Cardiac atrium fibroblast (primary cell): ENCODE results near the gene CD37. TPM values are rescaled to one million over a fixed set of nuclear protein-coding genes. Genes with fewer than 3 reads are reported as not detected.

Experiments used
- total RNA-seq: library from RNA; depleted of rRNA; stranded (reverse); fragments of >200 nt; gene quantifications from 2 replicates; pipeline ENCODE4 v1.2.3, GENCODE V29; 2015

Gene CD37, protein sequence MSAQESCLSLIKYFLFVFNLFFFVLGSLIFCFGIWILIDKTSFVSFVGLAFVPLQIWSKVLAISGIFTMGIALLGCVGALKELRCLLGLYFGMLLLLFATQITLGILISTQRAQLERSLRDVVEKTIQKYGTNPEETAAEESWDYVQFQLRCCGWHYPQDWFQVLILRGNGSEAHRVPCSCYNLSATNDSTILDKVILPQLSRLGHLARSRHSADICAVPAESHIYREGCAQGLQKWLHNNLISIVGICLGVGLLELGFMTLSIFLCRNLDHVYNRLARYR
- total RNA-seq: not detected in 2 replicates

DNA sequence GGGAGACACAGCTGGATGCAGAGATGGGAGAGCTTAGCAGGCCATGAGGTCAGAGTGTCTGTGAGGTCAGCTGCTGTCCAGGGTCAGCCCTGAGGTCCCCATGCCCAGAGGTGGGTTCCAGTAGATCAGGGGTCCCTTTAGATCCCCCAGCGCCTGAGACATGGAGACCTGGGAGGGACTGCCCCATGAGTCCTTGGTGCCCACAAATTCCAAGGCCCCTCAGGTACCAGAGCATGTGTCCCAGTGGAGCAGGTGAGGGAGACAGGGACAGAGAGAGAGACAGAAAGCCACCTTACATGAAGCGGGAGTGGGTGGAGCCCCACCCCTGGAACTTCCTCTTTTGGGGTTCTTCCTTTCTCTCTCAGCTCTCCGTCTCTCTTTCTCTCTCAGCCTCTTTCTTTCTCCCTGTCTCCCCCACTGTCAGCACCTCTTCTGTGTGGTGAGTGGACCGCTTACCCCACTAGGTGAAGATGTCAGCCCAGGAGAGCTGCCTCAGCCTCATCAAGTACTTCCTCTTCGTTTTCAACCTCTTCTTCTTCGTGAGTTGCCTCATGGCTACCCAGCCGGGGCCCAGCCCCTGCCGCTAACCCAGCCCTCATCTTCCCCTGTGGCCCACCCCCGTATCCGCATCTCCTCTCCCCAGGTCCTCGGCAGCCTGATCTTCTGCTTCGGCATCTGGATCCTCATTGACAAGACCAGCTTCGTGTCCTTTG lies at the start of gene CD37:
Gene CD37 (plus strand): TSS at position 336 of the 713 bp plus-strand sequence. CDS start 135 bp downstream, at position 471.

DNA sequence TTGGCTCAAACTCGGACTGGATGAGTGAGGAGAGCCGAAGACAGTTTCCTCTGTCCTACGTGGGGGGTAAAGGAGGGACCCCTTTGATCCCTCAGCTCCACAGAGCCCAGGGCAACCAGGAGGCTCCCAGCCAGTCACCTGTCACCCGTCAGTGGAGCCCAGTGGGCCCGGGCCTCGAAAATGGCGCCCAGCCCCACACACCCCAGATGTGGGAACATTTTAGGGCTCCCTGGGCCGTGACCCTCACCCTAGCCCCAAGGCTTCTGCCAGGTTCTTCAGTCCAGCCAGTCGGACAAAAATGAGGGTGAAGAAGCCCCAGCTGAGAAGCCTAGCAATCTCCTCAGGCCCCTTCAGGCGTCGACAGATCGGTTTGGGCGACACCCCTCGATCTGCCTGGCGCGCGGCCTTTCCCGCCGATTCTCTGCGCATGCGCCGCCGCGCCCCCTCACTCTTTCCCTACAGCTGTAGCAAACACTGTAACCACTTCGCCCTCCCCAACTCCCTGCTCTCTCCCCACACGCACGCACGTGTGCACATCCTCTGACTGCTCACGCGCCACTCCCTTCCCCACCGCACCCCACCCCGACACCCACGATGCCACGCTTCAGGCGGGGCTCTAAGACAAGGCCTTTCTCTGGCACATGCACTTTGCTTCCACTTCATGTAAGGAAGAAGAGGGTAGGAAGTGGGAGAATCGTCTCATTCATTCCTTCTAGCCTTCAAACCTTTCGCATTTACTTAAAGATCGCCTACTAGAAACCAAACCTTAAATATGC lies 10.2 kb upstream of the CD37 start, which contains the start of gene SLC6A16:
Gene SLC6A16 (minus strand): TSS at position 391 of the 776 bp plus-strand sequence. CDS start 13,844 bp downstream, outside the sequence.

DNA sequence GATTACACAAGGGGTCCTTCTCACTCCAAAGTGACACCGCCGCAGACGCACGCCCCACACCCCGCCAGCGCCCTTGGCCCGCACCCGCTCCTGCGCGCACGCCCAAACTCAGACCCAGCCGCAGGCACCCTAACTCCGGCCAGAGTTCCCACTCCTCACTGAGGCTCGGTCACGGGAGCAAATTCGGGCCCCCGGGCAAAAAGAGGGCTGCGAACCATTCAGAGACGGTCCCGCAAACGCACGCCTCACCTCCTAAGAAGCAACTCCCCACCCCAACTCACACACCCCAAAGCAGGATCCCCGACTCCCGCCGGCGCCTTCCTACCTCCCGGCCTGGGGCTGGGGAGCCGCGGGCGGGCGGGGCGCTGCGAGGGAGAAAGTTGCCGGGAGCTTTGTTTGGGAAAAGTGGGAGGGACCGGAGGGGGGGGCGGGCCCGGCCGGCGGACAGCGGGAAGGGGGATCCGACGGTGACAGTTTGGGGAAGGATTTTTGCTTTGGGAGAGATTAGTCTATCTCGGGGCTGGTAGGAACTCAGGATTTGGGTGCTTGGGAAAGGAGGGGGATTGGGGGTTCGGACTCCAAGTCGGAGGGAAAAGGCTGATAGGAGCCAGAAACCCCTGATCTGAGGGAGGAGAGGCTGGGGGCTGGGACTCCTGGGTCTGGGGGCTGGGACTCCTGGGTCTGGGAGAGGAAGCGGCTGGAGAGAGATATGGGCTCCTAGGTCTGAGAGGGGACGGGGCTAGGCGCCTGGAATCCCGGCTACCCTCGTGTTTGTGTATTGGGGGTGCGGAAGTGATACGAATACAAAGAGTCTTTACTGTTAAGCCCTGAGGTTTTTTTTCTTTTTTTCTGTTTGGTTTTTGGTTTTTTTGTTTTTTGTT lies 27.1 kb downstream of the CD37 start, which contains the start of gene TEAD2:
Gene TEAD2 (minus strand): TSS at position 369 of the 881 bp plus-strand sequence. CDS start 2,341 bp downstream, outside the sequence.

DNA sequence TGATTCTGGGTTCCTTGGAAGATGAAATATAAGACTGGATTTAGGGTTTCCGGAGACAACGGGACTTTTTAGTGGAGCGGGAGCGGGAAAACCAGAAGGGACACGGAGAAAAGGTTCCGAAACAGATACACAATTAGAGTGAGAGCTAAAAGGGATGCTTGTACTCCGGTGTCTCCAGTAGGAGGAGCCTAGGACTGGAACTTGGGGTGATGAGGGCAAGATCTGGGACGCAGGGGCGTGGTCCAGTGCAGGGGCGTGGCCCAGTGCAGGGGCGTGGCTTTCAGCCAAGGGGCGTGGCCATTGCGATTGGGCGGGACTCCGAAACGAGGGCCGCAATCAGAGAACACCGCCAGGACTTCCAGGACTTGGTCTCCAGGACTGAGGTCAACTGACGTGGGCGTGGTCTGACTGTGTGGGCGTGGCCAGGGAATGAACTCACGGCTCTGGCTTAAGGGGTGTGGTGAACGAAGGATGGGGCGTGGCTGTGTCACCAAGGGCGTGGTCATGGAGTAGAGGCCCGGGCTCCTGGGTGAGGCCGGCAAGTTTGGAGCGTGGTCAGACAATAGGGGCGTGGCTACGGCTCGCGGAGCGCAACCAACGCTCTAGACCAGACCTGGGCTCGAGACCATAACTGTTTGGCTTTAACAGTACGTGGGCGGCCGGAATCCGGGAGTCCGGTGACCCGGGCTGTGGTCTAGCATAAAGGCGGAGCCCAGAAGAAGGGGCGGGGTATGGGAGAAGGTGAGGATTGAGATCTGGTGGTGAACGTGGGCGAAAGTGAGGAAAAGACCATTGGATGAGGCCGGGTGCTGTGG lies 28.3 kb downstream of the CD37 start, which contains the start of gene DKKL1:
Gene DKKL1 (plus strand): TSS at position 610 of the 815 bp plus-strand sequence. CDS start 122 bp downstream, at position 732.

DNA sequence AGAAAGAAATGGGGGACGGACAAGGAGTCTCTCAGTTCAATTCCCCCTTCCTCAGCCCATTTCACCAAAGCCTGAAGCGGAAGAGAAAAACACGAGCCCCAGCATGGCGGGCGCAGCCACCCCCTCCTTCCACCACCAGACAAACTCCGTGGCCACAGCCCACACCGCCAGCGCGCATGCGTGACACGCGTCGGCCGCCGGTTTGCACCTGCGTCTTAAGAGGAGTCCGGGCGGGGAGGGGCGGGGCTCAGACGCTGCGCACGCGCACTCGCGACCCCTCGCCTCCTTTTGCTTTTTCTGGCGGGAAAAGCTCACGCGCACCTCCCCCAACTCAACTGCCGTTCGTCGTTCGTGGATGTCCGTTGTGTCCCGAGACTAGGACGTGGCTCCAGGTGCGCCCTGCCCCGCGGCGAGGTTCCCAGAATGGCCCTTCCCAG lies 52.7 kb downstream of the CD37 start, which contains the start of gene KASH5:
Gene KASH5 (plus strand): TSS at position 314 of the 437 bp plus-strand sequence. CDS start 2,635 bp downstream, outside the sequence.

Other genes with a start within 250 kb of the CD37 start
- 174 and 218 TPM in 2 replicates for gene SNRNP70, start 250.0 kb upstream of the CD37 start, total RNA-seq
- 12.1 and 13.1 TPM in 2 replicates for gene LIN7B, start 221.0 kb upstream of the CD37 start, total RNA-seq
- 0.97 and 2.2 TPM in 2 replicates for gene C19orf73, start 216.3 kb upstream of the CD37 start, total RNA-seq
- 2.8 and 7.6 TPM in 2 replicates for gene PPFIA3, start 215.9 kb upstream of the CD37 start, total RNA-seq
- gene HRC, start 180.0 kb upstream of the CD37 start, total RNA-seq: 0.18 and 0.32 TPM in 2 replicates
- 21.4 and 24.2 TPM in 2 replicates for gene TRPM4, start 177.6 kb upstream of the CD37 start, total RNA-seq
- gene SLC6A16, start 10.2 kb upstream of the CD37 start, total RNA-seq: 0.97 TPM in 1 of 2 replicates, not detected in the other
- gene TEAD2, start 27.0 kb downstream of the CD37 start, total RNA-seq: 27.6 and 32.1 TPM in 2 replicates
- gene DKKL1, start 28.5 kb downstream of the CD37 start, total RNA-seq: 0.36 TPM in 1 of 2 replicates, not detected in the other
- gene KASH5, start 52.8 kb downstream of the CD37 start, total RNA-seq: not detected in 2 replicates
- gene PTH2, start 88.0 kb downstream of the CD37 start, total RNA-seq: not detected in 2 replicates
- gene GFY, start 90.0 kb downstream of the CD37 start, total RNA-seq: not detected in 2 replicates
- gene SLC17A7, start 106.1 kb downstream of the CD37 start, total RNA-seq: not detected in 2 replicates
- 71.0 and 89.9 TPM in 2 replicates for gene PIH1D1, start 116.4 kb downstream of the CD37 start, total RNA-seq
- 31.1 and 48.8 TPM in 2 replicates for gene ALDH16A1, start 117.8 kb downstream of the CD37 start, total RNA-seq
- gene FLT3LG, start 138.8 kb downstream of the CD37 start, total RNA-seq: 3.2 and 5.0 TPM in 2 replicates
- 3,850 and 3,885 TPM in 2 replicates for gene RPL13A, start 152.2 kb downstream of the CD37 start, total RNA-seq
- 4,588 and 4,689 TPM in 2 replicates for gene RPS11, start 161.0 kb downstream of the CD37 start, total RNA-seq
- gene FCGRT, start 177.3 kb downstream of the CD37 start, total RNA-seq: 130 and 246 TPM in 2 replicates
- gene RCN3, start 192.6 kb downstream of the CD37 start, total RNA-seq: 274 and 377 TPM in 2 replicates
- gene NOSIP, start 245.2 kb downstream of the CD37 start, total RNA-seq: 56.3 and 65.0 TPM in 2 replicates
- gene PRRG2, start 245.9 kb downstream of the CD37 start, total RNA-seq: not detected in 2 replicates